GM23338 (cell line): ENCODE measurements around the gene OTOG.

Experiments used
- CREB1 ChIP-seq: fragments of 250-450 bp; sonication (Bioruptor Pico); IDR thresholded peaks from 2 replicates; pipeline ENCODE4 v1.5.0; 2020; ENCODE audit warnings: low read depth, mild to moderate bottlenecking, moderate library complexity
- ETS1 ChIP-seq: IDR thresholded peaks from 2 replicates; pipeline ENCODE4 v1.6.1; 2016; ENCODE audit warnings: antibody characterized with exemption
- EZH2 ChIP-seq: fragments of 200-600 bp; sonication (generic); IDR thresholded peaks from one replicate; pipeline ENCODE4 v1.8.0; 2017; ENCODE audit warnings: antibody characterized with exemption, mild to moderate bottlenecking, low read depth; ENCODE audit not compliant: unreplicated experiment
- EZH2phosphoT487 ChIP-seq: fragments of 200-600 bp; sonication (generic); IDR thresholded peaks from one replicate; pipeline ENCODE4 v1.8.1; 2018; ENCODE audit warnings: antibody characterized with exemption; ENCODE audit not compliant: unreplicated experiment
- JUNB ChIP-seq: IDR thresholded peaks from one replicate; pipeline ENCODE4 v1.6.1; 2016; ENCODE audit warnings: antibody characterized with exemption; ENCODE audit not compliant: unreplicated experiment
- NANOG ChIP-seq: IDR thresholded peaks from 2 replicates; pipeline ENCODE4 v1.6.1; 2016; ENCODE audit warnings: antibody characterized with exemption, borderline replicate concordance
- POLR2AphosphoS5 ChIP-seq: IDR thresholded peaks from 2 replicates; pipeline ENCODE4 v1.6.1; 2016; ENCODE audit warnings: antibody characterized with exemption, low read depth
- REST ChIP-seq: IDR thresholded peaks from one replicate; pipeline ENCODE4 v1.6.1; 2018; ENCODE audit warnings: antibody characterized with exemption; ENCODE audit not compliant: unreplicated experiment
- STAT1 ChIP-seq: IDR thresholded peaks from one replicate; pipeline ENCODE4 v1.6.1; 2016; ENCODE audit warnings: antibody characterized with exemption; ENCODE audit not compliant: unreplicated experiment
- ZNF114 ChIP-seq: fragments of 250-450 bp; sonication (Bioruptor Pico); IDR thresholded peaks from 2 replicates; pipeline ENCODE4 v1.5.0; 2020; ENCODE audit warnings: mild to moderate bottlenecking, moderate library complexity
- ZNF331 ChIP-seq: fragments of 250-450 bp; sonication (Bioruptor Pico); IDR thresholded peaks from 2 replicates; pipeline ENCODE4 v1.5.0; 2020; ENCODE audit warnings: low read depth, mild to moderate bottlenecking, moderate library complexity
- ZNF462 ChIP-seq: fragments of 250-450 bp; sonication (Bioruptor Pico); IDR thresholded peaks from 2 replicates; pipeline ENCODE4 v1.5.0; 2020; ENCODE audit warnings: mild to moderate bottlenecking, moderate library complexity
- TF ChIP-seq, protein P1 (sequence below), 2 experiments: fragments of 200-600 bp in 1 of 2; sonication (generic) in 1 of 2; conservative IDR thresholded peaks; 2 replicates each; pipeline versions ENCODE4 v1.5.1 to v1.6.1; 2016 to 2017; ENCODE audit warnings: antibody characterized with exemption in 2 of 2, low read depth in 2 of 2, mild to moderate bottlenecking in 2 of 2, moderate library complexity in 1 of 2

DNA sequence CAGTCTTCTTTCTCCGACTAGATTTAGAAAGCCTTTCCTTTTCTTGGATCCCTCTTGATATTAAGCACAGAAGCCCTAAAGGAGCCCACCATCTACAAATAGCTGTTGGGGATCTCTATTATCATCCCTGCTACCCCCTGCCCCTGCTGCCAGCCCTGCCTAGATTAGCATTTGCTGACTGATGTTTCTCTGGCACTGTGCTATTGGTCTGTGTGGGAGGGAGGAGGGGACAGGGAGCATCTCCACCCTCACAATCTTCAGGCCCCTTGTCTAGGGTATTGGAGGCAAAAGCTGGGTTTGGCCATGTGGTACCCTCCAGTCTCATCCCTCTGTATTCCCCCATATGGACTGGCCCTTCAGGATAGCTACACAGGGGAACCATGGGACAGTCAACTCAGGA lies 9.0 kb upstream of the OTOG start:
- TF ChIP-seq, protein P1, sequence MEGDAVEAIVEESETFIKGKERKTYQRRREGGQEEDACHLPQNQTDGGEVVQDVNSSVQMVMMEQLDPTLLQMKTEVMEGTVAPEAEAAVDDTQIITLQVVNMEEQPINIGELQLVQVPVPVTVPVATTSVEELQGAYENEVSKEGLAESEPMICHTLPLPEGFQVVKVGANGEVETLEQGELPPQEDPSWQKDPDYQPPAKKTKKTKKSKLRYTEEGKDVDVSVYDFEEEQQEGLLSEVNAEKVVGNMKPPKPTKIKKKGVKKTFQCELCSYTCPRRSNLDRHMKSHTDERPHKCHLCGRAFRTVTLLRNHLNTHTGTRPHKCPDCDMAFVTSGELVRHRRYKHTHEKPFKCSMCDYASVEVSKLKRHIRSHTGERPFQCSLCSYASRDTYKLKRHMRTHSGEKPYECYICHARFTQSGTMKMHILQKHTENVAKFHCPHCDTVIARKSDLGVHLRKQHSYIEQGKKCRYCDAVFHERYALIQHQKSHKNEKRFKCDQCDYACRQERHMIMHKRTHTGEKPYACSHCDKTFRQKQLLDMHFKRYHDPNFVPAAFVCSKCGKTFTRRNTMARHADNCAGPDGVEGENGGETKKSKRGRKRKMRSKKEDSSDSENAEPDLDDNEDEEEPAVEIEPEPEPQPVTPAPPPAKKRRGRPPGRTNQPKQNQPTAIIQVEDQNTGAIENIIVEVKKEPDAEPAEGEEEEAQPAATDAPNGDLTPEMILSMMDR (conservative IDR thresholded peaks at IDR 0.05; ENCODE audit: low read depth in 2 of 2), result no peak
- TF ChIP-seq EZH2phosphoT487, result no peak
- no peak for TF ChIP-seq REST
- TF ChIP-seq POLR2AphosphoS5, result no peak
- no peak for TF ChIP-seq ZNF462
- no peak for TF ChIP-seq EZH2
- no peak for TF ChIP-seq ETS1
- TF ChIP-seq STAT1, result no peak
- TF ChIP-seq ZNF331, result no peak
- no peak for TF ChIP-seq ZNF114
- no peak for TF ChIP-seq JUNB
- TF ChIP-seq CREB1, result no peak
- no peak for TF ChIP-seq NANOG
